ENCODE data around the gene ST13. TPM values are rescaled to one million over a fixed set of nuclear protein-coding genes. Genes with fewer than 3 reads are reported as not detected.
"Not testable (repeated sequence)": the region's sequence is repeated elsewhere in the genome, so short reads cannot be mapped to it uniquely, and the experiment has no call there.

Gene ST13
- 100 to 1,000 TPM; 224 to 229 TPM for total RNA-seq

DNA sequence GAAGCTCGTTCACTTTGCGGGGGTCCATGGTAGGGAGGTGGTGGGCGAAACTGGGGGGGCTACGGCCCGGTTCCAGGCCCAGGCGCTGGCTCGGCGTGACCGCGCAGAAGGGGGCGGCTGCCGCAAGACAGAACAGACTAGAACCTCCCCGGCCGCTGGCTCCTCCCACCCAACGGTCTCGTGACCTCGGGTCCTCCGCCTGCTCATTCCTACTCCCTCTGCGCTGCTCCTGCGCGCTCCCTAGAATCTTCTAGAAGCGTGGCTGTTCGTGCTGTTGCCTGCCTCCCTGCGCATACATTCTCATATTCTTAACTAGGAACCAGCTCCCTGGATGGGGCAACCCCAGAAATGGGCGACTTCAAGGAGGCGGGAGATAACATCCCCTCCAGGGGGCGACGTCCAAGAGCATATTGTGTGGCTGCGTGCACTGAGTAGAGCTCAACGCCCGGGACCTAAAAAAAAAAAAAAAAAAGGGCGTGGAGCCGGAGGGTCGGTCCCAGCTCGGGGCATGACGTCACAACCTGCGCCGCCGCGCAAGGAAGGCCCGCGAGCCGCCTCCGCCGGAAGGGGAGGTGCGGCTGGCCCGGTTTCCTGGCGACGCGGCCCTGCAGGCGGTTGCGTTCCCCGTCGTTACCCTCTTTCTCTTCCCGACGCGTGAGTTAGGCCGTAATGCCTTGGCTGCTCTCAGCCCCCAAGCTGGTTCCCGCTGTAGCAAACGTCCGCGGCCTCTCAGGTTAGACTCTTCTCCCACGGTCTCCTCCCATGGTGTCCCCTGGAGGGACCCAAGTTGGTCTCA lies at the start of gene ST13, which contains the start of gene XPNPEP3:
Gene ST13, minus strand, starts transcription at position 127 of the 796 bp plus-strand sequence. Its CDS starts 99 bp downstream, at position 28.
Gene XPNPEP3, plus strand, starts transcription at position 636 of the 796 bp plus-strand sequence. Its CDS starts 34 bp downstream, at position 670.
- Mint-ChIP-seq H3K27me3 (no peaks in the 10 kb centered on the region), H3K4me3 (peak within 1 kb of the TSS; percentile 99), H3K4me1 (peaks cover 14% of the 10 kb centered on the region), H3K27ac (peak within 1 kb of the TSS; percentile 100), H3K36me3 (ENCODE audit: low read depth) (peaks cover 64% of the 10 kb centered on the region), H3K9me3 (no peaks in the 10 kb centered on the region)
- ATAC-seq (replicated peaks): peak; percentile 96

DNA sequence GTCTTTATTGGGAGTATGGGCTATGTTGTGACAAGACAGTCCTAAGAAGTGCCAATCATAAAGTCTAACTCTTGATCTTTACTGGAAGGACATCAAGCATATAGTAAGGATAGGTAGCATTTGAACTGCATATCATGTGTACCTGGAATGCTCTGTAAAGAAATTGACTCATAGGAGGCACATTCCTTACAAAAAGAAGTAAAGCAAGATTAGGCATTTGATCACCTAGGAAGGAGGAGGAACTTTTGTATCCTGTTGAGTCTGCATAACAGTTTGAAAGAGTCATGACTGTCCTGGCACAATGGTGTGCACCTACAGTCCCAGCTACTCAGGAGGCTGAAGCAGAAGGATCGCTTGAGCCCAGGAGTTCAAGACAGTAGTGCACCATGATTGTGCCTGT lies 47.7 kb upstream of the ST13 start:
- Mint-ChIP-seq H3K4me3 (no peak overlapping the region), H3K27ac (no peak overlapping the region), H3K4me1 (peaks cover 7% of the 10 kb centered on the region), H3K27me3 (no peaks in the 10 kb centered on the region), H3K9me3 (no peaks in the 10 kb centered on the region), H3K36me3 (ENCODE audit: low read depth) (peaks cover 19% of the 10 kb centered on the region)
- ATAC-seq (replicated peaks): no peak

DNA sequence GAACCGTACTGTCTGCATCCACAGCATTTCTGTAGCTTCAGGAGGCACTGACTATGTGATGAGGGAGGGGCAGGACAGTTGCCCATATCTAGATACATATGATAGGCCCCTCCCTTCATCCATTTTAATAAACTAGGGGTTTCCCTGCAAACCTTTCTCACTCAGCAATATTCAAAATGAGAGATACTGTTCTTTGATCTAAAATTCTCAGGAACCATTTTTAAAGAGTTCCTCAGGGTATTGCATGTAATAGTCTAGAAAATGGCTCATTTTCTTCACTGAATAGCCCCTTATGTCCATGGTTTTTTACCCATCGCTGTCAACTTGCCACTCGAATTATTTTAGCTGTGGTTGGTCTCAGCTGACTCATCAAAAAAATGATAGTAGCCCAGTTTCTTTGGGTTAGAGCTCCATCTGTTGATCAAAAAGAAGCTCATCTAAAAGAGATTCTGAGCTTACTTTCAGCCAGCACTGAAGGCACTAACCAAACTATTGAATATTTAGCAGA lies 42.5 kb upstream of the ST13 start:
- peak overlapping the region; percentile 71 for H3K27ac Mint-ChIP-seq
- H3K27me3 Mint-ChIP-seq: no peaks in the 10 kb centered on the region
- peak overlapping the region; percentile 70 for H3K4me3 Mint-ChIP-seq
- no peaks in the 10 kb centered on the region for H3K9me3 Mint-ChIP-seq
- no peaks in the 10 kb centered on the region for H3K36me3 Mint-ChIP-seq (ENCODE audit: low read depth)
- peaks cover 10% of the 10 kb centered on the region for H3K4me1 Mint-ChIP-seq
- peak; percentile 93 for ATAC-seq (replicated peaks)

DNA sequence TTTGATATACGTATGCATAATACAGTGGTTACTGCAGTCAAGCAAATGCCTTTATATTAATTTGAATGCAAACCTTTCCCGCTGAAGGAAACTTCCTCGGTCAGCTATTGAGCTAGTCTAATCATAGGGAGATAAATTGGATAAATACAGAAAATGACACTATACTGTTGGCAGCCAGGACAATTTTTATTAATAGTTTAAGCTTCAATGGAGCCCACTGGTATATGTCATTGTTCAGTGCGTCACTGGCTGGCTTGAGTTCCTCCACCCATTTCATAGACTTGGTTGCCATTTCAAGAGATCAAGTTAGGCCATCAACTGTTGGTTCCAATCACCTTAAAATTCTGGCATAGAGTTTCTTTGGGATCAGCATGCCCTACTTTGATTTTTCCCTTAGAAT lies 38.0 kb upstream of the ST13 start:
- peaks cover 10% of the 10 kb centered on the region for H3K4me1 Mint-ChIP-seq
- no peak overlapping the region for H3K27ac Mint-ChIP-seq
- no peak overlapping the region for H3K4me3 Mint-ChIP-seq
- no peak for ATAC-seq (replicated peaks)
- H3K27me3 Mint-ChIP-seq: no peaks in the 10 kb centered on the region
- no peaks in the 10 kb centered on the region for H3K9me3 Mint-ChIP-seq
- H3K36me3 Mint-ChIP-seq (ENCODE audit: low read depth): peaks cover 2% of the 10 kb centered on the region

GRCh38 chr22:40890881-40891280 lies 34.4 kb upstream of the ST13 start:
- Mint-ChIP-seq H3K27ac (no peak overlapping the region), H3K27me3 (no peaks in the 10 kb centered on the region), H3K4me3 (no peak overlapping the region), H3K9me3 (no peaks in the 10 kb centered on the region), H3K36me3 (ENCODE audit: low read depth) (peaks cover 37% of the 10 kb centered on the region), H3K4me1 (no peaks in the 10 kb centered on the region)
- no peak for ATAC-seq (replicated peaks)

GRCh38 chr22:40889116-40889515 lies 32.7 kb upstream of the ST13 start:
- H3K27ac Mint-ChIP-seq: peak overlapping the region; percentile 61
- no peak for ATAC-seq (replicated peaks)
- peaks cover 50% of the 10 kb centered on the region for H3K36me3 Mint-ChIP-seq (ENCODE audit: low read depth)
- H3K4me1 Mint-ChIP-seq: no peaks in the 10 kb centered on the region
- H3K4me3 Mint-ChIP-seq: no peak overlapping the region
- H3K9me3 Mint-ChIP-seq: no peaks in the 10 kb centered on the region
- no peaks in the 10 kb centered on the region for H3K27me3 Mint-ChIP-seq

- no peak for ATAC-seq (replicated peaks)
- Mint-ChIP-seq H3K9me3 (no peaks in the 10 kb centered on the region), H3K27ac (no peak overlapping the region), H3K36me3 (ENCODE audit: low read depth) (peaks cover 18% of the 10 kb centered on the region), H3K4me3 (no peak overlapping the region), H3K4me1 (no peaks in the 10 kb centered on the region), H3K27me3 (no peaks in the 10 kb centered on the region)
Measured at GRCh38 chr22:40878922-40879321, 22.5 kb upstream of the ST13 start.

GRCh38 chr22:40877488-40877887 lies 21.0 kb upstream of the ST13 start:
- H3K4me1 Mint-ChIP-seq: no peaks in the 10 kb centered on the region
- no peak for ATAC-seq (replicated peaks)

DNA sequence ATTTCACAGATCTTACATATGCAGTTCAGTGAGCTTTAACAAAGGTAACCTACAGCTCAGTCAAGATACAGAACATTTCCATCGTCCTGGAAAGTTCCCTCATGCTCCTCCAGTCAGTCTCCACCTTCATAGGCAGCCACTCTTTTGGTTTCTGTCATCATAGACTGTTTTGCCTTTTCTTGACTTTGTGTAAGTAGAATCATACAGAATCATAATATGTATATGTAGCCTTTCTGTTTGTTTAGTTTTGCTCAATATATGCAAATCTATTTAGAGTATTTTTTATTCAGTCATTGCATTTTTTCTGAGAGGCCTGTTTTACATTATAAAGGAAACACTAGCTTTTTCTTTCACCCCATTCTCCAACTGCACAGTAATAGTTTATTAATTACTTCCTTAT lies 20.5 kb upstream of the ST13 start:
- Mint-ChIP-seq H3K27ac (peak overlapping the region; percentile 76), H3K9me3 (no peaks in the 10 kb centered on the region), H3K36me3 (ENCODE audit: low read depth) (peaks cover 11% of the 10 kb centered on the region), H3K4me1 (no peaks in the 10 kb centered on the region), H3K27me3 (no peaks in the 10 kb centered on the region), H3K4me3 (no peak overlapping the region)
- ATAC-seq (replicated peaks): no peak

More at GRCh38 chr22:40877488-40877887, 21.0 kb upstream of the ST13 start:
- peak overlapping the region; percentile 76 for H3K27ac Mint-ChIP-seq
- no peaks in the 10 kb centered on the region for H3K9me3 Mint-ChIP-seq
- peaks cover 17% of the 10 kb centered on the region for H3K36me3 Mint-ChIP-seq (ENCODE audit: low read depth)
- H3K4me3 Mint-ChIP-seq: no peak overlapping the region
- no peaks in the 10 kb centered on the region for H3K27me3 Mint-ChIP-seq

DNA sequence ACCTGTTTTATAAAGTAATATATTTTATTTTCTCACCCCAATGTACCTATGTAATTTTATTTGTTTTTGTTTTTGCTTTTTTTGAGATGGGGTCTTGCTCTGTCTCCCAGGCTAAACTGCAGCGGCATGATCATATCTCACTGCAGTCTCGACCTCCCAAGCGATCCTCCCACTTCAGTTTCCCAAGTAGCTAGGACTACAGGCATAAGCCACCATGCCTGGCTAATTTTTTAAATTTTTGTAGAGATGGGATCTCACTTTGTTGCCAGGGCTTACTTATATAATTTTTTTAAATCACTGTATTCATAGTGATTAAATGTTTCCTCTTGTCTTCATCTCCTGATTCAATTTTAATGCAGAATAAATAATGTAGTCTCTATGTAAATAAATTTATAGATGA lies 18.7 kb upstream of the ST13 start:
- Mint-ChIP-seq H3K9me3 (no peaks in the 10 kb centered on the region), H3K4me1 (no peaks in the 10 kb centered on the region), H3K27ac (no peak overlapping the region), H3K4me3 (no peak overlapping the region), H3K36me3 (ENCODE audit: low read depth) (peaks cover 17% of the 10 kb centered on the region), H3K27me3 (no peaks in the 10 kb centered on the region)
- ATAC-seq (replicated peaks): no peak

DNA sequence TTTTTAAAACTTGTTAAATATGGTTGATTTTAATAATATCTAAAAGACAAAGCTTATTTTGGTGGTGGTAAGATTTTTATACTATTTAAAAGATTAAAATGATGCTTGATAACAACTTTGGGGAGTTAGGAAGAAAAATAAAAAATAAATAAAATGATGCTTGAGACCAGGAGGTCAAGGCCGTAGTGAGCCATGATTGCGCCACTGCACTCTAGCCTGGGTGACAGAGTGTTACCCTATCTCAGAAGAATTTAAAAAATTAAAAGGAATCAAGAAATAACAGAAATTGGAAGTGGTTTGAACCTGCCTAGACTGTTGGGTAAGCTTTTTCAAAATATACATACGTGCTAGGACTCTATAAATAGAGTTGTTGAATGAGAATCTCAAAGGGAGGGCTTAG lies 17.6 kb upstream of the ST13 start:
- H3K36me3 Mint-ChIP-seq (ENCODE audit: low read depth): peaks cover 19% of the 10 kb centered on the region
- no peak overlapping the region for H3K27ac Mint-ChIP-seq
- no peak overlapping the region for H3K4me3 Mint-ChIP-seq
- no peaks in the 10 kb centered on the region for H3K27me3 Mint-ChIP-seq
- no peak for ATAC-seq (replicated peaks)
- H3K4me1 Mint-ChIP-seq: no peaks in the 10 kb centered on the region
- H3K9me3 Mint-ChIP-seq: no peaks in the 10 kb centered on the region

GRCh38 chr22:40868379-40868778 lies 11.9 kb upstream of the ST13 start:
- not testable (repeated sequence) for H3K4me3 Mint-ChIP-seq; H3K27me3 Mint-ChIP-seq; ATAC-seq (replicated peaks); H3K27ac Mint-ChIP-seq; H3K4me1 Mint-ChIP-seq; H3K9me3 Mint-ChIP-seq
- peaks cover 13% of the 10 kb centered on the region for H3K36me3 Mint-ChIP-seq (ENCODE audit: low read depth)

- no peak for ATAC-seq (replicated peaks)
- H3K4me3 Mint-ChIP-seq: no peak overlapping the region
- no peaks in the 10 kb centered on the region for H3K9me3 Mint-ChIP-seq
- no peaks in the 10 kb centered on the region for H3K4me1 Mint-ChIP-seq
- no peak overlapping the region for H3K27ac Mint-ChIP-seq
- no peaks in the 10 kb centered on the region for H3K27me3 Mint-ChIP-seq
- H3K36me3 Mint-ChIP-seq (ENCODE audit: low read depth): peaks cover 13% of the 10 kb centered on the region
Measured at GRCh38 chr22:40867109-40867508, 10.7 kb upstream of the ST13 start.

DNA sequence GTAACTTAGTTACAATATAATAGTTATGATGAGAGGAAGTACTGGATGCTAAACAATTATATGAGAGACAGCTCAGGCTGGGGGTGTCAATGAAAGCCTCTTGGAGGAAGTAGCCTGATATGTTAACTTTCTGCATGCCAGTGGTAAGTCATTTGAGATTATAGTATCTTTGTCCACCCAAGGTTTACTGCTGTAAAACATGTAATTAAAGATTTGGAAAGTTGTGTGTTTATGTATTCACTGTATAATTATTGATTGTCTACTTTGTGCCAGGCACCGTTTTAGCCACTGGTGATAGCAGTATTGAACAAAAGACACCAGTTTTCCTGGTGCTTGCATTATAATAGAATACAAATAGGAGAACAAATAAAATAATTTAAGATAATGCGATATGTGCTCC lies 6.1 kb upstream of the ST13 start:
- no peak overlapping the region for H3K27ac Mint-ChIP-seq
- H3K9me3 Mint-ChIP-seq: no peaks in the 10 kb centered on the region
- H3K4me1 Mint-ChIP-seq: no peaks in the 10 kb centered on the region
- H3K4me3 Mint-ChIP-seq: no peak overlapping the region
- H3K27me3 Mint-ChIP-seq: no peaks in the 10 kb centered on the region
- ATAC-seq (replicated peaks): no peak
- H3K36me3 Mint-ChIP-seq (ENCODE audit: low read depth): peaks cover 16% of the 10 kb centered on the region

GRCh38 chr22:40862013-40862412 lies 5.6 kb upstream of the ST13 start, which contains the start of gene DNAJB7:
DNAJB7 (minus strand) TSS chr22:40862113; CDS start chr22:40861994, 119 bp downstream.
- peaks cover 21% of the 10 kb centered on the region for H3K36me3 Mint-ChIP-seq (ENCODE audit: low read depth)
- H3K27ac Mint-ChIP-seq: no peak within 1 kb of the TSS
- ATAC-seq (replicated peaks): no peak
- H3K27me3 Mint-ChIP-seq: no peaks in the 10 kb centered on the region
- no peak within 1 kb of the TSS for H3K4me3 Mint-ChIP-seq
- no peaks in the 10 kb centered on the region for H3K4me1 Mint-ChIP-seq
- H3K9me3 Mint-ChIP-seq: no peaks in the 10 kb centered on the region

All from activated T-helper 17 cell treated with anti-CD3 and anti-CD28 coated beads, Interleukin-2, amount 50 U/mL, for 72 hours (primary cell).